GM19035 (cell line): ENCODE measurements around the gene PGM1.

ENCODE experiments used
- ATAC-seq: cut with Tn5 transposase; IDR thresholded peaks from one replicate; pipeline ENCODE4 v1.9.1; 2021; ENCODE audit not compliant: unreplicated experiment

Gene PGM1

GRCh38 chr1:63663873-63664272, 70.7 kb downstream of the PGM1 start:
- no peak for ATAC-seq

DNA sequence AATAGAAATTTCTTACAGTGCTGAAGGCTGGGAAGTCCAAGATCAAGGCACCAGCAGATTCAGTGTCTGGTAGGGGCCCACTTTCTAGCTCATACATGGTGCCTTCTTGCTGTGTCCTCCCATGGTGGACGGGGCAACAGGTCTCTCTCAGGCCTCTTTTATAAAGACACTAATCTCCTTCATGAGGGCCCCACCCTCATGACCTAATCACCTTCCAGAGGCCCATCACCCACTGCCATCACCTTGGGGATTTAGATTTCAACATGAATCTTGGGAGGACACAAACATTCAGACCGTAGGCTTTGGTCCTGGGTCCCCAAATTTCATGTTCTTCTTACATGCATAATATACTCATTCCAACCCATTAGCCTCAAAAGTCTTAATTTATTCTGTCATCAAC, 71.5 kb downstream of the PGM1 start:
- no peak for ATAC-seq

DNA sequence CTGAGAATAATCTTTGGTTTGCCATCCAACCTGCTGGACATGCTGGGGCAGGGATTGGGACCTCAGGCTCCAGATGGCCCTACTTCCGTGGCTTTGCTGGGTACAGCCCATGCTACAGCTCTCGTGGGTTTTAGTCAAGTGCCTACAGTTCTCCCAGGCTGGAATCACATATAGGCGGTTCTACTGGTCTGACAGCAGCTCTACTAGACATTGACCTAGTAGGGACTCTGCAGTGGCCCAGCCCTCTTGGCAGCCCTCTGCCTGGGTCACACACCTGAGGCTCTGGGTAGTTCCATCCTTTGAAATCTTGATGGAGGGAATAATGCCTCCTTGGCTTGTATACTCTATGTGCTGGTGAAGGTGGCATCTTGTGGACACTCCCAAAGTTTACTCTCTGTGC, 72.2 kb downstream of the PGM1 start:
- ATAC-seq, result no peak

GRCh38 chr1:63665824-63666223, 72.6 kb downstream of the PGM1 start:
- no peak for ATAC-seq

DNA sequence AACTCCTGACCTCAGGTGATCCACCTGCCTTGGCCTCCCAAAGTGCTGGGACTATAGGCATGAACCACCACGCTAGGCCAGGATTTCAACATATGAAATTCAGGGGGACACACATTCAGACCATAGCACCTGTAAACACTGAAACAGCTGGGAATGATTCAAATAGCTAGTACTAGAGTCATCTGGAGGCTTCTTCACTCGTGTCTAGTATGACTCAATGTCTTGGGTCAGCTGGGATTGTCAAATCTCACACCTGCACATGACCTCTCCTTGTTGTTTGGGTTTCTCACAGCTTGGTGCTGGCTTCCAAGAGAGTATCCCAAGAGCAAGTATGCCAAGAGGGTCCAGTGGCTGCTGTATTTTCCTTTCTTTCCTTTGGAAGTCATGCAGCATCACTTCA, 75.1 kb downstream of the PGM1 start:
- no peak for ATAC-seq

DNA sequence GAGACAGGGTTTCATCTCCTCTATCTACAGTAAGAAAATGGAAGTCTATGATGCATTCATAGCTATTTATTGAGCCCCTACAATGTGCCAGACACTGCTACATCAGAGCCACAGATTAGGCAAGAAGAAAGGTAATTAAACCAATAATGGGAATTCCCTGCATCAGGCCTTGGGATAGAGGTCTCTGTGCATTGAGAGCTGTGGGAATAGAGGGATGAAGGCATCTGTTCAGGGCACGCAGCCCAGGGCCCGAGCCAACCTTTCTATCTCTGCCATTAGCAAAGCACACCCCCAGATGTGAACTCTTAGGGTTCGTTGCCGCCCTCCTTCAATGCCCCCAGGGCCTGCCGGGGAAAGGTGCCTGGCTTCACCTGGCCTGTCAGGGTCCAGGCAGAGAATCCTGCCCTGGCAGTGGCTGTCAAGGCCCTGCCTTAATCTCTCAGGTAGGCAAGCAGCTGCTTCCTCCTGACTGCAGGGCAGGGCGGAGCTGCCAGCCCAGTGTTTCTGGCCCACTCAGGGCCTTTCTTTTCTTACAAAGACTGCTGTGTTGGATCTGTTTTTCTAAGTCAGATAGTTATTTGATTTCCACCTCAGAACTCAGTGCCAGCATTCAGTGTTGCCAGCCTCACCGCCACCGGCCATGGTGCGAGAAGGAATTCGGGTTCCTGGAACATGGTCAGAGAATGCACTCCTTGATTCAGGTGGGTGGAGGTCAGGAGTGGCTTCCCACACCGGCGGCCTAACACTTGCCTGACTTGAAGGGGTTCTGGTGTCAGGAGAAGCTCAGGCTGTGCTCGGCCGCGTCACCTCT, 76.1 kb downstream of the PGM1 start:
- ATAC-seq, result no peak

GRCh38 chr1:63670164-63670563, 77.0 kb downstream of the PGM1 start:
- ATAC-seq, result no peak

DNA sequence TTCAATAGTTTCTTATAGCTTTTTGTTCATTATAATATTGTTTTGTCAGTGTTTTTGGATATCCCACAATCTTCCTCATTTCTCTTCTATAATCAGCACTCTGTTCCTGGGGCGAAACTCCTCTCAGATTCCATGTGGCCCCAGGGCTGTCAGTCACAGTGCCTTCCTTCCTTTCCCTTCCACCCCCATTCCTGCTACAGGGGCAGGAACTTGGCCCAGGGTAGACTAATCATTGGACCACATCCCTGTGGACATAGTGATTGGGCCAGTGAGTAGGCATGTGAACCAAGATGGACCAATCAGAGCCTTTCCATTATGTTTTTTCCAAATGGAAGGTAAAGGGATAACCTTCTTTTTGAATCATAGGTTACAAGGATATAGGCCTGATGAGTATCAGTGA, 78.3 kb downstream of the PGM1 start:
- no peak for ATAC-seq

GRCh38 chr1:63674238-63674864, 81.1 kb downstream of the PGM1 start:
- peak; percentile 75 for ATAC-seq

GRCh38 chr1:63674865-63675419, 81.7 kb downstream of the PGM1 start:
- ATAC-seq, result no peak

- no peak for ATAC-seq
Measured at GRCh38 chr1:63675420-63675931, 82.3 kb downstream of the PGM1 start.

GRCh38 chr1:63677497-63677896, 84.3 kb downstream of the PGM1 start:
- no peak for ATAC-seq

DNA sequence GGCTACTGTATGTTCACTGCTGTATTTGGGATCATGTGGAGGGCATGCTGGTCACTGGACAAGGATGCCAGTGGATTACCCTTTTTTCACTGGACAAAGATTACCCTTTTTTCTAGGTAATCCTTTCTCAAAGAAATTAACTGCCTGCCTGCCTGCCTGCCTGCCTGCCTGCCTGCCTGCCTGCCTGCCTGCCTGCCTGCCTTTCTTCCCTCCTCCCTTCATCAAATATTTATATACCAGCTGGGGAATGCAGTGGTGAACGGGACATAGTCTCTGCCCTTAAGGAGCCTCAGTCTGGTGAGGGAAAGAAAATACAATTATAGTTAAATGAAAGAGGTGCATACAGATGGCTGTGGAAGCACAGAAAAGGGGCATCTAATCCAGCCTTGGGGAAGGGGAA, 85.0 kb downstream of the PGM1 start:
- ATAC-seq, result no peak

- ATAC-seq, result no peak
Measured at GRCh38 chr1:63679076-63679475, 85.9 kb downstream of the PGM1 start.

- no peak for ATAC-seq
Measured at GRCh38 chr1:63679589-63679988, 86.4 kb downstream of the PGM1 start.

DNA sequence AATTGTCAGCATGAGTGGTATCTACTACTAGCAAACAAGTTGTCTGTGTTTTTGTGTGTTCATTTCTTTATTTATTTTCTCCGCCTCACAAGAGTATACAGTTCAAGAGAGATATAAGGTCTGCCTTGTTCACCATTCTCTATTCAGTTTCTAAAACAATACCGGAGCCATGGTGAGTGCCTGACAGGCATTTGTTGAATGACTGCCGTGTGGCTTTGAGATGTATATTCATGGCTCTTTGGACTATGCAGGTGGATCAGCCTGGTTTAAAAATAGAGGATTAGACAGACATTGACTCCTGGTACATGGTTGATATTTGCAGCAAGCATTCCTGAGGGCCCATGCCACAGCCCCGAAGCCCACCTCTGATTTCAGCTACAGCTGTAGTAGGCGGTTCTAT, 89.7 kb downstream of the PGM1 start:
- ATAC-seq, result no peak

DNA sequence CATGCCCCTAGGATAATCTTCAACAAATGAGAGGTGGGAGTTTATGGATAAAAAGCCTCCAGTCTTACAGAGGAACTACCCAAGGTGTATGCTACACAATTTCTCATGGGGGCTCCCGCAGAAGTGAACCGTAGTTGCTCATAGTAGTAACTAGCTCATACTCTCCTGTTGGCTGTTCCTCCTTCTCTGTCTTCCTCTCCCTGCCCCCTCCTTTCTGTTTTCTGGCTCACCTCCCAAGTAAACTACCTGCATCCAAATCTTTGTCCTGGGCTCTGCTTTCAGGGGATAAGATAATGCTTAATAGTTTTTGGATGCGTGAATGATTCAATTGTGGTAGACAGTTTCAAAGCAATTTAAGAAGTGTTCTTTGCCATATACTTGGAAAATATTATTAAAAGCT, 90.5 kb downstream of the PGM1 start:
- no peak for ATAC-seq

DNA sequence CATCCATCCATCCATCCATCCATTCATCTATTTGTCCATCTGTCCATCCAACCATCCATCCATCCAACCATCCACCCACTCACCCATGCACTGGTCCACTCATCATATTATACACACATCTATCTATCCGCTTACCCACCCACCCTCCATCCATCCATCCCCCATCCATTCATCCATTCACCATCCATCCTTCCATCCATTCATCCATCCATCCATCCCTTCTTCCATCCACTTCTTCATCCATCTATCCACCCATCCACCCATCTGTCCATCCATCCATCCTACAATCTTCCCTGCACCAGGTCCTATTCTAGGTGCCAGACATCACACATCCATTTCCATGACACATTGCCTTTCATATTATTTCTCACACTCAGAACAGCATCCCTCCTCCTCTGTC, 93.5 kb downstream of the PGM1 start:
- no peak for ATAC-seq

DNA sequence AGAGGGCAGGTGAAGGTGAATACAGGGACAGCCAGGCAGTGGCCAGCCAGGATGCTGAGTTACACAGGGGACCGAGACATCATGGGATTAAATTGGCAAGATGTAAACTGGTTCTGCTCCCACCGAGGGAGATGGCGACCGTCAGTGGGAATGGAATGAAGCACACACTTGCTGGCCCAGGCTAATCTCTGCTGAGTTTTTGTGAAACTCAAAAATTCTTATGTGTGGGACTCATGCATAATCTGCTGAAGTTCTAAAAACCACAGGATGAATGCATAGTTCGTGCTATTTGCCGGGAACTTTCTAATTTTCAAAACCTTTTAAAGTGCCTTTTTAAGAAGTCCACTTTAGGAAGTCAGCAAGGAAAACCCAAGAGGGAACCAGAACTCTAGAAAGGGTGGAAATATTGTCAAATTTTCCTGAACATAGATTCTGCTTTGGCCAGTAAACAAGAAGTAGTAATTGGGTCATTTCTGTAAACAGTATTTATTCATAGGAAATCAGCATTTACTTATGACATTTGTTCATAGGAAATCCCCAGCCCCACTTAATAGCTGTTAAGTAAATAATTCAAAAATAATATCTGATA, 95.2 kb downstream of the PGM1 start:
- ATAC-seq, result no peak

GRCh38 chr1:63690966-63691700, 97.9 kb downstream of the PGM1 start:
- no peak for ATAC-seq
